Measurements from ENCODE around the gene KCNJ9.

The KCNJ9 gene

GRCh38 chr1:160077486-160077885 is 3.9 kb upstream of the KCNJ9 start:
- Mint-ChIP-seq H3K27ac (no peak overlapping the region), H3K9me3 (no peaks in the 10 kb centered on the region)

GRCh38 chr1:160078512-160079195 is 2.7 kb upstream of the KCNJ9 start:
- H3K27ac Mint-ChIP-seq = no peak overlapping the region
- no peaks in the 10 kb centered on the region for H3K9me3 Mint-ChIP-seq
- no peaks in the 10 kb centered on the region for H3K36me3 Mint-ChIP-seq (ENCODE audit: low read depth)
- H3K4me3 Mint-ChIP-seq = no peak overlapping the region
- H3K4me1 Mint-ChIP-seq (ENCODE audit: low read depth) = peaks cover 22% of the 10 kb centered on the region
- H3K27me3 Mint-ChIP-seq = peaks cover 68% of the 10 kb centered on the region

More at GRCh38 chr1:160077486-160077885, 3.9 kb upstream of the KCNJ9 start:
- peaks cover 67% of the 10 kb centered on the region for H3K27me3 Mint-ChIP-seq
- H3K4me1 Mint-ChIP-seq (ENCODE audit: low read depth) = peaks cover 22% of the 10 kb centered on the region
- H3K36me3 Mint-ChIP-seq (ENCODE audit: low read depth) = no peaks in the 10 kb centered on the region
- H3K4me3 Mint-ChIP-seq = no peak overlapping the region

- Mint-ChIP-seq H3K4me1 (ENCODE audit: low read depth) (peaks cover 26% of the 10 kb centered on the region), H3K27me3 (peaks cover 68% of the 10 kb centered on the region), H3K27ac (no peak overlapping the region), H3K4me3 (no peak overlapping the region), H3K36me3 (ENCODE audit: low read depth) (no peaks in the 10 kb centered on the region), H3K9me3 (no peaks in the 10 kb centered on the region)
Observed at GRCh38 chr1:160079448-160079847, 1.9 kb upstream of the KCNJ9 start.

- Mint-ChIP-seq H3K9me3 (no peaks in the 10 kb centered on the region), H3K36me3 (ENCODE audit: low read depth) (peaks cover 4% of the 10 kb centered on the region), H3K27me3 (peaks cover 60% of the 10 kb centered on the region)
Observed at GRCh38 chr1:160080381-160081100, 797 bp upstream of the KCNJ9 start.

GRCh38 chr1:160082487-160082886 is 1.1 kb downstream of the KCNJ9 start:
- peaks cover 7% of the 10 kb centered on the region for H3K36me3 Mint-ChIP-seq (ENCODE audit: low read depth)
- no peak overlapping the region for H3K4me3 Mint-ChIP-seq
- peaks cover 45% of the 10 kb centered on the region for H3K27me3 Mint-ChIP-seq

More at GRCh38 chr1:160080381-160081100, 797 bp upstream of the KCNJ9 start:
- H3K4me3 Mint-ChIP-seq = no peak overlapping the region
- peaks cover 27% of the 10 kb centered on the region for H3K4me1 Mint-ChIP-seq (ENCODE audit: low read depth)
- H3K27ac Mint-ChIP-seq = no peak overlapping the region

GRCh38 chr1:160082926-160083325 is 1.6 kb downstream of the KCNJ9 start:
- Mint-ChIP-seq H3K4me3 (no peak overlapping the region), H3K27me3 (peaks cover 45% of the 10 kb centered on the region), H3K9me3 (no peaks in the 10 kb centered on the region), H3K36me3 (ENCODE audit: low read depth) (peaks cover 7% of the 10 kb centered on the region), H3K4me1 (ENCODE audit: low read depth) (peaks cover 27% of the 10 kb centered on the region), H3K27ac (no peak overlapping the region)

More at GRCh38 chr1:160082487-160082886, 1.1 kb downstream of the KCNJ9 start:
- Mint-ChIP-seq H3K9me3 (no peaks in the 10 kb centered on the region), H3K4me1 (ENCODE audit: low read depth) (peaks cover 27% of the 10 kb centered on the region), H3K27ac (no peak overlapping the region)

- Mint-ChIP-seq H3K36me3 (ENCODE audit: low read depth) (peaks cover 14% of the 10 kb centered on the region), H3K27ac (no peak overlapping the region), H3K27me3 (peaks cover 37% of the 10 kb centered on the region), H3K4me1 (ENCODE audit: low read depth) (peaks cover 23% of the 10 kb centered on the region), H3K4me3 (peak overlapping the region; percentile 49), H3K9me3 (no peaks in the 10 kb centered on the region)
Observed at GRCh38 chr1:160083968-160084770, 2.8 kb downstream of the KCNJ9 start.

- no peak overlapping the region for H3K27ac Mint-ChIP-seq
- H3K4me3 Mint-ChIP-seq = no peak overlapping the region
- peaks cover 20% of the 10 kb centered on the region for H3K4me1 Mint-ChIP-seq (ENCODE audit: low read depth)
- H3K27me3 Mint-ChIP-seq = peaks cover 32% of the 10 kb centered on the region
- H3K9me3 Mint-ChIP-seq = no peaks in the 10 kb centered on the region
- peaks cover 15% of the 10 kb centered on the region for H3K36me3 Mint-ChIP-seq (ENCODE audit: low read depth)
Observed at GRCh38 chr1:160084771-160085321, 3.5 kb downstream of the KCNJ9 start.

- no peak overlapping the region for H3K4me3 Mint-ChIP-seq
- H3K27ac Mint-ChIP-seq = no peak overlapping the region
- H3K4me1 Mint-ChIP-seq (ENCODE audit: low read depth) = peaks cover 10% of the 10 kb centered on the region
- no peaks in the 10 kb centered on the region for H3K9me3 Mint-ChIP-seq
- H3K36me3 Mint-ChIP-seq (ENCODE audit: low read depth) = peaks cover 15% of the 10 kb centered on the region
- H3K27me3 Mint-ChIP-seq = peaks cover 23% of the 10 kb centered on the region
Observed at GRCh38 chr1:160085686-160086455, 4.5 kb downstream of the KCNJ9 start.

- Mint-ChIP-seq H3K27me3 (peaks cover 18% of the 10 kb centered on the region), H3K27ac (no peak overlapping the region), H3K36me3 (ENCODE audit: low read depth) (peaks cover 15% of the 10 kb centered on the region), H3K9me3 (no peaks in the 10 kb centered on the region), H3K4me1 (ENCODE audit: low read depth) (peaks cover 5% of the 10 kb centered on the region), H3K4me3 (no peak overlapping the region)
Observed at GRCh38 chr1:160086456-160086892, 5.1 kb downstream of the KCNJ9 start.

GRCh38 chr1:160087118-160087662 is 5.9 kb downstream of the KCNJ9 start:
- no peak overlapping the region for H3K27ac Mint-ChIP-seq
- H3K9me3 Mint-ChIP-seq = no peaks in the 10 kb centered on the region
- H3K27me3 Mint-ChIP-seq = peaks cover 11% of the 10 kb centered on the region
- no peak overlapping the region for H3K4me3 Mint-ChIP-seq
- H3K4me1 Mint-ChIP-seq (ENCODE audit: low read depth) = peaks cover 5% of the 10 kb centered on the region
- peaks cover 19% of the 10 kb centered on the region for H3K36me3 Mint-ChIP-seq (ENCODE audit: low read depth)

- Mint-ChIP-seq H3K4me3 (no peak overlapping the region), H3K36me3 (ENCODE audit: low read depth) (peaks cover 19% of the 10 kb centered on the region), H3K4me1 (ENCODE audit: low read depth) (peaks cover 8% of the 10 kb centered on the region), H3K27ac (no peak overlapping the region), H3K27me3 (no peaks in the 10 kb centered on the region), H3K9me3 (no peaks in the 10 kb centered on the region)
Observed at GRCh38 chr1:160089883-160090282, 8.5 kb downstream of the KCNJ9 start.

- peaks cover 13% of the 10 kb centered on the region for H3K36me3 Mint-ChIP-seq (ENCODE audit: low read depth)
- no peak overlapping the region for H3K27ac Mint-ChIP-seq
- peaks cover 11% of the 10 kb centered on the region for H3K4me1 Mint-ChIP-seq (ENCODE audit: low read depth)
Observed at GRCh38 chr1:160090760-160091159, 9.4 kb downstream of the KCNJ9 start.

More at GRCh38 chr1:160090760-160091159, 9.4 kb downstream of the KCNJ9 start:
- Mint-ChIP-seq H3K4me3 (no peak overlapping the region), H3K9me3 (no peaks in the 10 kb centered on the region), H3K27me3 (no peaks in the 10 kb centered on the region)

Measured in stimulated activated naive CD8-positive, alpha-beta T cell treated with anti-CD3 and anti-CD28 coated beads, Interleukin-15, Interleukin-2, amounts not matched to agents 100 ng/mL and 50 ng/mL, for 24 hours (primary cell).